Hematopoietic multipotent progenitor cell treated with erythropoietin and hydrocortisone succinate and interleukin-3 and kit ligand, for 6 days (in vitro differentiated cells): Measurements from ENCODE around the gene HNRNPH2.

ENCODE experiments used
- DNase-seq: peaks from one replicate; pipeline ENCODE4 v3.0.0-alpha.2; 2015

The HNRNPH2 gene, protein sequence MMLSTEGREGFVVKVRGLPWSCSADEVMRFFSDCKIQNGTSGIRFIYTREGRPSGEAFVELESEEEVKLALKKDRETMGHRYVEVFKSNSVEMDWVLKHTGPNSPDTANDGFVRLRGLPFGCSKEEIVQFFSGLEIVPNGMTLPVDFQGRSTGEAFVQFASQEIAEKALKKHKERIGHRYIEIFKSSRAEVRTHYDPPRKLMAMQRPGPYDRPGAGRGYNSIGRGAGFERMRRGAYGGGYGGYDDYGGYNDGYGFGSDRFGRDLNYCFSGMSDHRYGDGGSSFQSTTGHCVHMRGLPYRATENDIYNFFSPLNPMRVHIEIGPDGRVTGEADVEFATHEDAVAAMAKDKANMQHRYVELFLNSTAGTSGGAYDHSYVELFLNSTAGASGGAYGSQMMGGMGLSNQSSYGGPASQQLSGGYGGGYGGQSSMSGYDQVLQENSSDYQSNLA

DNA sequence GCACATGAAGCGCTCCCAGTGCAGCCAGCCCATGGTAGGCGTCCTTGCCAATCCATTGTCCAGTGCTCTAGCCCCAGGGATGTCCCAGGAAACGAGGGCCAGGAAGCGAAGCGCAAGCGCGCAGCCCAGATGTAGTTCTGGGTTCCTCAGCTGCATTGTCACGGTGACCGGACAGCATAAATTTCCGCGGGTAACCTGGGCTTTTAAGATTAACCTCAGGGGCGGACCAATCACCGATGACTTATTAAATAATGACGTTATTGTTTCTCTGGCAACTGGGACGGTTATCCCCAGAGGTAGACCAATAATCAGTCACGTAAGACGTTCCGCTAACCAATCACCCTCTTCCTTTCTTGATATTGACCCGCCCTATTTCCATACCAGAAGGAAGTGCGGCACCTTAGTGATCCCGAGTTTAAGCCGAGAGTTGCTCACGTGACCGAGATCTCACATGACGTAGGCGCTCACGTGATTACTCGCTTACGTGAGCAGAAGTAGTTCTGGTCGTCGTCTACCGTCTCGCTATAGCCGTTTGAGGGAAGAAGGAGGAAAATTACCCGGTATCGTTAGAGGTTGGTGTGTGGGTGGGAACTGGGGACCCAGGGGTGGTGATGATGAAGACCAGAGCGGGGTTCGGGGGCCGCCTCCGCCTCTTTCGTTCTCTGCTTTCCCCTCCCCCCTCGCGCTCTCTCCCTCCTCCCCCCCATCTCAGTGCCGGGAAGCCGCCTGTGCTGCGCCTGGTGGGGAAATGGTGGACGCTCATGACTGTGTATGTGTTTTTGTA is at the start of gene HNRNPH2, which contains the start of gene GLA:
TSS of gene HNRNPH2 (plus strand) at position 475 of the 784 bp plus-strand sequence. CDS start 3,767 bp downstream, outside the sequence.
TSS of gene GLA (minus strand) at position 178 of the 784 bp plus-strand sequence. CDS start at position 156, 22 bp downstream.
- DNase-seq: peak; percentile 97

DNA sequence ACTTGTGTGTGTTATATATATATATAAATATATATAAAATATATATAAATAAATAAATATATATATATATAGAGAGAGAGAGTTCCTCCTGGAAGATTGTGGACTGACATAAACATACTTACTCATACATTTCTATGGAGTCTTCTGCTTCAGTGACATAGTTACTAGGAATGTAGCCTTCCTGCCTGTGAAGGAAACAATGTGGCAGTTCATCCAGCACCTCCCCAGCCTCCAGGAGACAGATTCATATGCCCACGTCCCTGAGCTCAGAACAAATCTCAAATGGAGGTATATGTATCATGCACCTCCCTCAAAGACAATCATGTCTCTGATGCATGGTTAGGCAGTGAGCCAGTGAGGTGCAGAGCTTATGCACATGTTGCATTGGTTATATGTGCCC is 48.1 kb upstream of the HNRNPH2 start:
- no peak for DNase-seq

DNA sequence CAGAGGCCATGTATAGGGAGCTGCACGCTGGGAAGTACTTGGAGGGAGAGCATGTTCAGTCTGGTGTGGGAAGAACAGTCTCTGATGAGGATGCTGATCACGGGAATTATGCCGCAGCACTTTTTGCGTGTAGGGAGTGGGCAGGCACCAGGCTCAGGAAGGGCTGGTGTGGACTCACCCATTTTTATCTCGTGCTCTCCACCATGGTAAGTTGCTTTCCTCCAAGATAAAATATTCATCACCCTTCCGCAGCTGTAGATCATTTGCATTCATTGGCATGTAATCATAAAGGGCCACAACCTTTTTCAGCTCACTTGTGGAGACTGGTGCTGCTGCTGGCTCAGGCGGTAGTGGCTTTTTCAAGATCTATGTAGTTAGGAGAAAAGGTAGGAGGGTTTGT is 47.6 kb upstream of the HNRNPH2 start:
- peak; percentile 86 for DNase-seq

DNA sequence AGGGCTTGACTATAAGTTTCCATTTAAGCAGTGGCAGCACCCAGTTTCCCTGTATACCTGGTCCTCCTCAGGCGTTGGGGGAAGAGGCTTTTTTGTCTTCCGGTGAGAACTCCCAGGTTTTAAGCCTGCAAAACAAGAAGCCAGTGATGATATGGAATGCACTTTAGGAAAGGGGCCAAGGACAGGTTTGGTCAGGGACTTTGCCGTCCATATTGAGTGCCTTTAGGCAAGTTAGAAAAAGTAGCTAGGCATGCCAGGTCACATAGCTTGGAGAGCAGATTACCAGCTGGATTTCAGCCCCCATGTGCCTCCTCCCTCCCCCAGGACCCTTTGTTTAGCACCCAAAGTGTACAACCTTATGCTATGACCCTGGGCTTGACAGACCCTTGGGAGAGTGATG is 45.9 kb upstream of the HNRNPH2 start:
- no peak for DNase-seq

DNA sequence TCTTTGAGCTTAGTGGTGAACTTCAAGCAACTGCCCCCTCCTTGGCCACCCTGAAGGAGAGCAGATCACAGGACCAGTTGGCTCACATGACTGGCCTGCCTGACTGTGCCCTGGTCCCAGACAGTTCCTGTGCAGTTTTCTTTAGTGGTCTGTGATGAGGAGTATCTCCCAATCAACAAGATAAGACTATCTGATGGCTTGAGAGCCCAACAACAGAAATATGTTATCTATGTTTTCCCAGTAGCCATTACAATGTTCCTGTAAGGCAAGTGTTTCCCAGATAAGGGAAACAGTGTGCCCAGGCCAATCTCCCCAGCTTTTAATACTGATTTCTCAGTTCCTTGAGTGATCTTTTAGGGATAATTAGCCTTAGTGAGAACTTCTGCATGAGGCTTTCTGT is 45.3 kb upstream of the HNRNPH2 start:
- DNase-seq: peak; percentile 32

DNA sequence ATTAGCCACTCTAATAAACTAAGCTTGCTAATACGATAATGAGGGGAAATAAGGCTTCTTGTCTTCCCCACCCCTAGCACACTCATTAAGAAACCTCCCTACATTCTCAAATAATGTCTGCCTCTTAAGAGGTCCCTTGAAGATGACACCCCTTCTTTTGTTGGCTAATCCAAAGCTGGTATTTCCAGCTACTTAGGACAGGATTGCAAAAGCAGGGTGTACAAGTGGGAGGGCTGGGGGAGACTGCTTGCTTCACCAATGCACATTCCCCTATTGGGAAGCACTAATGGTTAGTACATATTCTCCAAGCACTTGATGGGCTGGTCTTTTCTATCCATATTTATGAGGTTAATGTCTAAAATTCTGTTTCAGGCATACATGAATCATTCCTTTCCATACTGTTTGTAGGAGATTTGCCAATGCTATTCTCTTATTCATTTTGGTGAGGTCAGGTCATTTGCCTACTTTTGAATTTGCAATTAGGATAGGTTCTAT is 42.7 kb upstream of the HNRNPH2 start:
- DNase-seq: no peak

DNA sequence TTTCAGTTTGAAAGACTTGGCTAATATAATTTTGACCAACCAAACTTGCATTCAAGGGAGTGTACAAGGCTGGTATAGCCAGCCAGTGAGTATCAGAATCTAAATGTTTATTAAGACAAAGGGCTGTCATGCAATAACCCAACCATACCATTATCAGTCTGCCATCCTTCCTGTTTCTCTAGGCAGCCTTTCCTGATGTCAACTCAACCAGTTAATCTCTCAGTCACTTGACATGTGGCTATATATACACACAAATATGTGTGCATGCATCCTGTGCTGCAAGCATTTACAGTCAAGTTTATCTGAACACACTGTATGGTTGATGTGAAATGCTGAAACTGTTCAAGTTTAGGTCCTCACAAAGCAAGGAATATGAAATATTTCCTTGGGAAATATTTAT is 39.2 kb upstream of the HNRNPH2 start:
- DNase-seq: peak; percentile 60

DNA sequence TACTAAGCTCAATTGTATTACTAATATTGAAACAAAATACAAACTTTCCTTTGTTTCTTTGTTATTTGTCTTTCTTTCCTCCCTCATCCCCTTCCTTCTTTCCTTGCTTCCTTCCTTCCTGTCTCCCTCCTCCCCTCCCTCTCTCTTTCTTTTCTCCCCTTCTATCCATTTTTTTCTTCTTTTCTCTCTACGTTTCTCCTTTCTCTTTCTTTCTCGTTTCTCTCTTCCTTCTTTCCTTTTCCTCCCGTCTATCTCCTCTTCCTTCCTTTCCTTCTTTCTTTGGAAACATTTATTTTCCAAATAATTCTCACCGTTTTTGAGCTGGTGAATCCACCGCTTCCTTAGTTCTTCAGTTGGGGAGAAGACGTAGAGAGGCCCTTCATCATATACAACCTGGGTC is 38.3 kb upstream of the HNRNPH2 start:
- no peak for DNase-seq

DNA sequence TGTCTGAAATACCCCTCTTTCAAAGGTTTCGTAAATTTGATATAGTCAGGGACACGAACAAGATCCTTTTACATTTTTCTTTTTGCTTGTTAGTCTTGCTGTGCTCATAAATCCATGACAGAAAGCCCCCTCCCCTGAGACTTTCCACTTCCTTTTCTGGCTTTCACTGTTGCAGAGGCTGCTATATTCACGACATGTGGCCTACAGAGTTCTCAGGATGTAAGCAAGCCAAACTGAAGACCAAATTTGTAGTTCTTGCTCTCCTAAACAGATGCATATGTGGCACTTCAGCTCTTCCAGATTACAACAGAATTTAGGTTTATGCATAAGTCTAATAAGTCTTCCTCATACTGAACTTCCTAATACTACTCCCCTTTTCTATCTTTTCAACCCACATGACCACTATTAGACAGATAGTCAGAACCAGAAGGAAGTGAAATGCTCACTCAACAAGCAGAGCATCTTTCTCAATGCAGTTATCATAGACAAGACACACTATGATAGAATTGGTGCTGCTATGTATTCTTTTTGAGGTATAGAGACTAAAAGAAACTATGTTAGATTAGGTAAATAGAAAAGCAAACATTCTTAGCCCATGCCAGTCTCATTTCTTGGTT is 37.0 kb upstream of the HNRNPH2 start:
- DNase-seq: no peak

DNA sequence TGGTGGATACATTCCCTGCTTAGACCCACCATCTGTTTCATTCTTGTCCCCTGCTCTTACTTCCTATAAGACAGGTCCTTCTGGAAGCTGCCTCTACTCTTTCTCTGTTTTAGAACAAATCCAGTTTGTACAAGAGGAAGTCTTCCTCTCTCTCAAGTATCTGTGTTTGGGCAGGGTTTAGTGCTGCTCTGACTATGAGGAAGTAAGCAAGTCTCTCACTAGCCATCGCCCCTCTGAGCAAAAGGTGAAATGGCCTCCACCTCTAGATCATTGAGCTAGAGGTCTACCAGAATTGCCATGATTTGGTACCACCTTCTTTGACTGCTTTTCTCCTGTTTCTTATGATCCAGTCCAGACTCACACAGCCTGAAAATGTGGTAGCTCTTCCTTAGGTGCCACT is 30.5 kb upstream of the HNRNPH2 start:
- no peak for DNase-seq

DNA sequence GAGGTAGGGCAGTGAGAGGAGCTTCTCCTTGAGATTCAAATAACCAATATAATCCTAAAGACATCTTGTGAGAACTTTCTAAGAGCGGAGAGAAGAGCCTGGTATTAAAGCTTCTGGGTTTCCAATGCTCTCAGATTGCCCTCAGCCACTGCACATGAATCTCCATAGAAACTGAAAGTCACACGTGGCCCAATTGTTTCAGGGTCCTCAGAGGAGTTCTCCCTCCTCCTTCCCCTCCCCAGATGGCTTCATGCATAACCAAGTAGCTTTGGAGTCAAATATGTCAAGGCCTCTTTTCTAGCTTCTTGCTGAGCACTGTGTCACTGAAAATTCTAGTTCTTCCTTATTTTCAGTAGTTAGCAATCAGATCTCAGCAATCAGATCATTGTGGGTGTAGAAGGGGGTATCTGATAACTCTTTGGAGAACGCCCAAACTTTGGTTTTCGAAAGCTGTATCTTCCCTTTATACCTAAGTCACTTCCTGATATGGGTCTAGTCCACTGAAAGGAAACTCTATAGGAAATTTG is 24.3 kb upstream of the HNRNPH2 start:
- DNase-seq: peak; percentile 49

DNA sequence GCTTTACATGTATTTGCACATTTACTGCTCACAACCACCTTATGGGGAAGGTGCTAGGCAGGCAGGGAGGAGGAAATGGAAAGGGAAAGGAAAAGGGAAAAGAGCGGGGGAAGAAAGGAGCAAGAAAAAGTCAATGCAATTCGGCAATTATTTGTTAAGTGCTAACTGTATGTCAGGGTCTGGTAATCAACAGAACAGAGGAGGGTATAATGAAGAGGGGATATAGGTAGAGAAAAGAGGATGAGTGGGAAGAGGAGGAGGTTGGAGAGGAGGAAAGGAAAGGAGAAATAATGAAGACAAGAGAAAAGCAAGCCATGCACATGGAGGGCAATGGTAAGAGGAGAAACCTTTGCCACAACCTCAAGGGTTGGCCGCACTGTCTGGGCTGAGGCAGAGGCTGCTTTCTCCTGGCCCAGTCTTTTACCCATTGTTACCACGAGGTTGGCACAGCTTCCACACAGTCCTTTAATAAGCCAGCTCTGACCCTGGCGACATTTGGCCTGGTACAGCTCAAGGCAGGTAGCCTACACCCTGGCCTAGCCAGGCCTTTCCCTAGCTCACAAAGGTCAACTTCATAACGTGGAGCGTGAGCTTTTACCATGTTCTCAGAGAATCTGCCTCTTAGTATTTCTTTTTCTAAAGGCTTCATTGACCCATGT is 22.9 kb upstream of the HNRNPH2 start:
- no peak for DNase-seq

DNA sequence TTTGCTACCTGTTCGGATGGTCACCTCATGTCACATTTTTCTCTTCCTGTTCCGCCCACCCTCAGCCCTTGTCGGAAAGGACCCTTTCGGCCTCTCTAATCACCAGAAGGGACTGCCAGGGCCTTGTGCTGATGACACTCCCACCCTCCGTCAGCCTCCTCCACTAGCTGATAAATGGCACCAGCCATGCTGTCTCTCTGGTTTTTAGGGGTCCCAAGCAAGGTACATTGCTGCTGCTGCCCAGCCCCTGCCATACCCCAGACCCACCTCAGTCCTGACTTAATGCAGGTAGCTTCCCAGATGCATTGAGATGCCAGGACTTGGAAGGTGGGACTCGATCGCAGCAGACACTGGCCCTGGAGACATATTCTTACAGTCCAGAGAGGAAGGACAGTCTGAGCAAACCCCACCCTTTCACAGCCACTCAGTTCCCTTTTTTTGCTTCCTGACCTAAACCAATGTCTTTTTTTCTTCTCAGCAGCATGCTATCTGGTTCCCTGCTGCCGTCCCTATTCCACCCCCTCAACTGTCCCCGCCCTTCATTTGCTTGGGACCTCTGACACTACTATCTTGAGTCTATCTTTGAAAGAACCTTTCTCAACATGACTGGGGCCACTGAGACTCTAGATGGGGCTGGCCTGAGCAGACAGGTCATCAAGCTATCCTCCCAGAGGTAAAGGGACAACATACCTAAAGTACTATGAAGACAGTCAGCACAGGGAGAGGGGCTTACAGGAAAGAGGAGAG is 22.1 kb upstream of the HNRNPH2 start, which contains the start of gene BTK:
TSS of gene BTK (minus strand) at position 397 of the 747 bp plus-strand sequence. CDS start 10,907 bp downstream, outside the sequence.
- peak; percentile 91 for DNase-seq

DNA sequence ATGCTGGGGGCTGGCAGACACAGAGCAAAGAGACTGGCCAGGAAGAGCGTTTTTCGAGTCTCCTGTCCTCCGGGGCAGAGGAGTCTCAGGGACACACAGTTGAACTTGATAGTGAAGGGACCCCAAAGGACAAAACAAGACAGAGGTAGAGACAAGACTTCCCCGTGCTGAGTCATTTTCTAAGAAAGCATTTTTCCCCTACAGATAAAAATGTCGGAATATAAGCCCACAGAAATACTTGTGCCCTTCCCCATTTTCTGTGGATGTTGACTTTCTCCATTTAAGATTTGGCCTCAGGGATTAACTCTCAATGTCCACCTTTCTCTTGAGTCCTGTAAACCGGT is 21.5 kb upstream of the HNRNPH2 start:
- DNase-seq: no peak

DNA sequence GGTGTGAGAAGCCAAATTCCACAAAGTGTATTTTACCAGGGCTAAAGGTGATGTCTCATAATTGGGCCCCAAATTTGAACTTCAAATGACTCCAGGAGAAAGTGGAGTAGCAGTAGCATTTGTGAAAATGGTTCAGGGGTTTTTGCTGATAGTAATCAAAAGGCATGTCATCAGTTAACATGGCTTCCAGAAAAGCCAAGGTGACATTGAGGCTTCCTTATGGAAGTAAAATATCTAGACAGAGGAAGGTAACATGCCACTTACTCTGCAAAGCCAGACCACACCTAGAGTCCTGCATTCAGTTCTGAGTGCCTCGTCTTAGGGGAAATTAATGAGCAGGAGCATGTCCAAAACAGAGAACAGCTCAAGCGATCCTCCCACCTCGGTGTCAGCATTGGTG is 19.4 kb upstream of the HNRNPH2 start:
- no peak for DNase-seq

DNA sequence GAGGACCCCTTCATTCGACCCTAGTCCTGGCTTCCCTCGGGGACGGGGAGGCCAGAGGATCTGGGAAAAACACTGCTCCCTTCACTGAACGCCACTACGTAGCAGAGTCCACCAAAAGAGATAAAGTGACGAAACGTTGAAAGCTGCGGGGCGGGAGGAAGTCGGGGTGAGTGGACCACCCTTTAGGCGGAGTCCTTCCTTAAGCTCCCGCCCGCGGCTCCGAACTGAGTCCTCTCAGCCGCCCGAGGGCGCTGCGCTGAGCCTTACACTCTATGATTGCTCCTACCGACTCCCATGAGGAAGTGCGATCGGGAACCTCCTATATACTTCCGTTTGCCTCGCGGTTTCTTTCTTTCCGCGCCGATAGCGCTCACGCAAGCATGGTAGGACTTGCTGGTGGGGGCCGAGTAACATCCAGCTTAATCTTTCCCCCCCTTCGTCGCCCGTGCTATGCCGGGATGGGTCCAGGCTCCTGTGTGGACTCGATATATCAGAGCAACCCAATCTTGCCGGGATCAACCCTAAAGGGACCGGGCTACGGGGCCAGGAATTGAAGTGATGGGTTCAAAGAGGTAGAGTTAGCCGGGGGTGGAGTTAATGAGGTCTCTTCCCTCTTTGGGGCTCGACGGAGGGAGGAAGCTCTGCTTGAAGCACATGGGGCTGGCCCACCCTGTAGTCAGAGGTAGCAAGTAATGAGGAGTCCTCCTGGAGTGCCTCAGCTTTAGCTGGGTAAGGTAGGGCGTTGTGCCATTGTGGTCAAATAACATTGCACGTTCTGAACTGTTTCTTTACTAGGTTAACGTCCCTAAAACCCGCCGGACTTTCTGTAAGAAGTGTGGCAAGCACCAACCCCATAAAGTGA is 17.1 kb upstream of the HNRNPH2 start, which contains the start of gene RPL36A:
TSS of gene RPL36A (plus strand) at position 348 of the 862 bp plus-strand sequence. CDS start at position 381, 33 bp downstream.
- peak; percentile 97 for DNase-seq

DNA sequence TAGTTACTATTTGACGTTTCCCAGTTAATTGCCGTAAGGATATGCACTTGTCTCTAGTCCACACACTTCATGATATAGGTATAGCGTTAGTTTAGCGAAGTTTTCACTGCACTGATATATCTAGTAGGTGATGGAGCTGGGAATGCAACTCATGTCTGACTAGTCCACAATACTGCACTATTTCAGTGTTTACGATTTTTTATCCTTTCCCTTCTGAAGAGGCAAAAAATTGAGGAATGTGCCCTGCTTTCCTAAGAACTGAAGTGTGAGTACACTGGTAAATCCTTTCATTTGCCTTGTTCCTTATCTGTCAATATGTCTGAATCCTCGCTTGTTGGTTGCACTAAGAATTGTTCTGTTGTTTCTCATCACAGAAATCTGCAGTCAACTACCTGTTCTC is 16.2 kb upstream of the HNRNPH2 start:
- no peak for DNase-seq

DNA sequence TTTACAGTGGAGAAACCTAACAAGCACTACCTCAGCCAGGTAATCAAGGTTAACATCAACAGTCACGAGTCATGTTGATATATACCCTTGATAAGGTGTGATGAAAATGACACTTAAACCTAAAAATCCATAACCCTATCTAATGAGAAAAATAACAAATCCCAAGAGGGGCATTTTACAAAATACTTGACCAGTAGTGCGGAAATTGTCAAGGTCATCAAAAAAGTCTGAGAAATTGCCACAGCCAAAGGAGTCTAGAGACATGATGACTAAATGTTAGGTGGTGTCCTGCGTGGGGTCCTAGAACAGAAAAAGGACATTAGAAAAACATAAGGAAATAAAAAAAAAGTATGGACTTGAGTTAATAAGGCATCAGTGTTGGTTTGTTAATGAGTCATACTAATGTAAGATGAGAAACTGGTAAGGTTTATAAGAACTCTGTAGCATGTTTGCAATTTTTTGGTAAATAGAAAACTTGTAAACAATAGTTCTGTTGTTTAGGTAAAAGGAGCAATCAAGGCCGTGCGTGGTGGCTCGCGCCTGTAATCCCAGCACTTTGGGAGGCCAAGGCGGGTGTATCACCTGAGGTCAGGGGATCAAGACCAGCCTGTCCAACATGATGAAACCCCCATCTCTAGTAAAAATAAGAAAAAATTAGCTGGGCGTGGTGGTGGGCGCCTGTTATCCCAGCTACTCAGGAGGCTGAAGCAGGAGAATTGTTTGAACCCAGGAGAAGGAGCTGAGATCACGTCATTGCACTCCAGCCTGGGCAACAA is 14.3 kb upstream of the HNRNPH2 start:
- no peak for DNase-seq

DNA sequence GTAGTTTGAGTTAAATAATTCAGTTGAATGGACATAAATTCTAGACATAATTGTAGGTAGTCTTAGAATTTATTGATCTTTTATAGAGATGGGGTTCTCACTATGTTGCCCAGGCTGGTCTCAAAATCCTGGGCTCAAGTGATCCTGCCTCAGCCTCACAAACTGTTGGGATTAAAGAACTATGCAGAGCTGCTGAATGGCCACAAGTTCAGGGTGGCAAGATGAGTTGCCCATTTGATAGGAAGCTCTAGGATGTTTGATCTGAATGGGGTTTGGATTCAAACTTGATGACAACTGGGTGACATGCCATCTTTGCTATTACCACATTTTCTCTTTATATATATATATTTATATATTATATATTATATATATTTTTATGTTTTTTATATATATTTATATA is 13.7 kb upstream of the HNRNPH2 start:
- DNase-seq: no peak

DNA sequence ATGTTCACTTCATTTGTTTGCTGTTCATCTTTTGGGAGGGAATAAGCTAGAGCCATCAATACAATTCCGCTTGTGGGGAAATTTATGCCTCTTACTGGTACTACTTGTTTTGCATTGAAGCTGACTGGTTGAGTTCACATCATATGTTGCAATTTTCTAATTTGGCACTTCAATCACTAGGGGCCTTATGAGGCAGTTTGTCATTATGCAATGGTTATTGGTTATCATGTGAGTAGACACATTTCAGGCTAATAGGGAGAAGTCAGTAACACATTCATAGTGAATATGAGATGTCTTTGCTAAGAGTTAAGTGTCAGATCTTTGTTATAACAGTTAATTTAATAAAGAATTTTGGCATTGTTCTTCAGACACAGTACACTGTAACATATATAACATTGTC is 12.2 kb upstream of the HNRNPH2 start:
- peak; percentile 67 for DNase-seq
